ENCODE measurements around the gene MAPK14. TPM values are rescaled to one million over a fixed set of nuclear protein-coding genes. Genes with fewer than 3 reads are reported as not detected.
"Not testable (repeated sequence)": the region's sequence is repeated elsewhere in the genome, so short reads cannot be mapped to it uniquely, and the experiment has no call there.

MAPK14 gene
- total RNA-seq = 10 to 100 TPM; 62.2 to 76.1 TPM

GRCh38 chr6:36027501-36028087 is at the start of gene MAPK14:
TSS of gene MAPK14 (plus strand) at chr6:36027808. CDS start at chr6:36028158, 350 bp downstream.
- Histone ChIP-seq H3K27ac (peak within 1 kb of the TSS; percentile 98), H3K4me1 (no peaks in the 10 kb centered on the region), H3K9ac (ENCODE audit: low read depth in 2 of 2, low read length in 2 of 2) (peak within 1 kb of the TSS; percentile 86 to 100), H3K9me3 (no peaks in the 10 kb centered on the region), H3K4me3 (peak within 1 kb of the TSS; percentile 96), H3K27me3 (no peaks in the 10 kb centered on the region), H3K36me3 (no peaks in the 10 kb centered on the region)
- intact Hi-C loops (cut with DNase I) = loop anchor here (2.0 to 10.0 kb wide), 2 partner anchors 67 to 327 kb away; no protein-coding TSS in a partner anchor
- peak; percentile 82 for TF ChIP-seq CTCF (IDR thresholded peaks at IDR 0.05)
- DNase-seq = peak; percentile 100

- H3K4me1 ChIP-seq; intact Hi-C loops (cut with DNase I); H3K27me3 ChIP-seq; H3K9me3 ChIP-seq; H3K4me3 ChIP-seq; H3K27ac ChIP-seq; H3K36me3 ChIP-seq; H3K9ac ChIP-seq (ENCODE audit: low read depth in 2 of 2, low read length in 2 of 2); DNase-seq: not testable (repeated sequence)
These were observed 47.5 kb upstream of the MAPK14 start for GRCh38 chr6:35980126-35980525.

DNA sequence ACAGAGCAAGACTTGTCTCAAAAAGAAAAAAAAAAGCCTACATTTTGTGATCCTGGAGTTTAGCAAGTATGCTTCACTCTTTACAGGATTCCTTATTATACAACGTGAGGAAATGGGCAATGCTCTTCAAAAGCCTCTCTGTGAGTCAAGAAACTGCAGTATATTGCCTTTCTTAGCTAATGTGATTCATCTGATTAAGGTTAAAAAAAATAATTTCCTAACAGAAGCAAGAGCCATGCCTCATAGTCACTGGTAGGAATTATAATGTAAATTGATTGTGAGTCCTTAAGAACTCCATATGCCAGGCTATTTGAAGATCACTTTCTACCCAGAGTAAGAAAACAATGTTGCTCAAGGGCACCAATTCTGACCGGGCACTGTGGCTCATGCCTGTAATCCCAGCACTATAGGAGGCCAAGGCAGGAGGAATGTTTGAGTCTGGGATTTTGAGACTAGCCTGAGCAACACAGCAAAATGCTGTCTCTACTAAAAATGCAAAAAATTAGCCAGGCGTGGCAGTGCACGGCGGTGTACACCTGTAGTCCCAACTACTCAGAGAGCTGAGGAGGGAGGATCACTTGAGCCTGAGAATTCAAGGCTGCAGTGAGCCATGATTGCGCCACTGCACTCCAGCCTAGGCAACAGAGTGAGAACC is 46.5 kb upstream of the MAPK14 start:
- no peak overlapping the region for H3K4me3 ChIP-seq
- H3K9ac ChIP-seq (ENCODE audit: low read depth in 2 of 2, low read length in 2 of 2) = no peak overlapping the region
- H3K4me1 ChIP-seq = no peaks in the 10 kb centered on the region
- TF ChIP-seq CTCF (IDR thresholded peaks at IDR 0.05) = no peak
- no peak overlapping the region for H3K27ac ChIP-seq
- H3K36me3 ChIP-seq = no peaks in the 10 kb centered on the region
- DNase-seq = no peak
- intact Hi-C loops (cut with DNase I) = no loop called here
- H3K9me3 ChIP-seq = no peaks in the 10 kb centered on the region
- no peaks in the 10 kb centered on the region for H3K27me3 ChIP-seq

DNA sequence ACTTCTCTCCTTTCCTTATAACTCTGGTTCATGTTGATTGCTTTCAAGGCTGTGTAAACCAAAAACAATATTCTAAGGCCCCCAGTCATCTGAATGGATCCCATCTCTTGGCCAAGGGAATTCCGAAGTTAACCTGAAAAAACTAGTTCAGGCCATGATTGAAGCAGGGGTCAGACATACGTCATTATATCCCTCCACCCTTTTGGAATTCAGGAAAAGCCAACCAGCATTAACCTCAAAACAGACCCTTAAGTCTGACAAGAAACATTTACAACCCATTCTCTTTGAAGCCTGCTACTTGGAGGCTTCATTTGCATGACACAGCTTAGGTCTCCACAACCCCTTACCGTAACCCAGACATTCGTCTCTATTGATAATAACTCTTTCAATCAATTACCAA is 42.9 kb upstream of the MAPK14 start:
- no peaks in the 10 kb centered on the region for H3K27me3 ChIP-seq
- H3K4me1 ChIP-seq = no peaks in the 10 kb centered on the region
- no peak overlapping the region for H3K4me3 ChIP-seq
- no peak for DNase-seq
- H3K27ac ChIP-seq = no peak overlapping the region
- no peak overlapping the region for H3K9ac ChIP-seq (ENCODE audit: low read depth in 2 of 2, low read length in 2 of 2)
- no peaks in the 10 kb centered on the region for H3K36me3 ChIP-seq
- TF ChIP-seq CTCF (IDR thresholded peaks at IDR 0.05) = no peak
- intact Hi-C loops (cut with DNase I) = no loop called here
- no peaks in the 10 kb centered on the region for H3K9me3 ChIP-seq

DNA sequence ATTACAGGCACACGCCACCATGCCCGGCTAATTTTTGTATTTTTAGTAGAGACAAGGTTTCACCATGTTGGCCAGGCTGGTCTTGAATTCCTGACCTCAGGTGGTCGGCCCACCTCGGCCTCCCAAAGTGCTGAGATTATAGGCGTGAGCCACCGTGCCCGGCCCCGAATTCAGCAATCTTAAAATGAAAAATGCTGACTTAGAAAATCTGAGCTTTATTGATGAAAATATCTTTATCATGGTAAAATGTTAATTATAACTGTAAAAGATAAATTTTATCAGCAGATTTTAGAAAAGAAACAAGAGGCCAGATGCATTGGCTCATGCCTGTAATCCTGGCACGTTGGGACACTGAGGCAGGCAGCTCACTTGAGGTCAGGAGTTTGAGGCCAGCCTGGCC is 39.6 kb upstream of the MAPK14 start:
- H3K27me3 ChIP-seq; H3K9ac ChIP-seq (ENCODE audit: low read depth in 2 of 2, low read length in 2 of 2); H3K4me3 ChIP-seq; H3K4me1 ChIP-seq; DNase-seq; H3K27ac ChIP-seq; H3K9me3 ChIP-seq; H3K36me3 ChIP-seq; intact Hi-C loops (cut with DNase I): not testable (repeated sequence)

DNA sequence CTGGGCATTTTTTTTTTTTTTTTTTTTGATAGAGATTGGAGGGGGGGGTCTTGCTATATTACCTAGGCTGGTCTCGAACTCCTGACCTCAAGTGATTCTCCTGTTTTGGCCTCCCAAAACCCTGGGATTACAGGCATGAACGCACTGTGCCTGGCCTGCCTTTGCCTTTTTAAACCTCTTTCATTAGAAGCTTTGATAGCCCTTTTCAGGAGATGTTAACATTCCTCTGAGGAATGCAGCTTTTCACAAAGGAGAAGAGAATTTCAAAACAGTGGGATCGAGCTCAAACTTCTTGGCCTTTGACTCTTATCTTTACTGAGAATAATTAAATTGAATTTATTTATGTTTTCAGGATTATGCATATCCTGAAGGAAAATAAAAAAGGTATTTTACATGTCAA is 34.5 kb upstream of the MAPK14 start:
- intact Hi-C loops (cut with DNase I) = no loop called here
- no peaks in the 10 kb centered on the region for H3K27me3 ChIP-seq
- TF ChIP-seq CTCF (IDR thresholded peaks at IDR 0.05) = no peak

More for the DNA sequence above, 34.5 kb upstream of the MAPK14 start:
- Histone ChIP-seq H3K4me1 (no peaks in the 10 kb centered on the region), H3K9me3 (no peaks in the 10 kb centered on the region), H3K27ac (no peak overlapping the region), H3K4me3 (no peak overlapping the region), H3K36me3 (no peaks in the 10 kb centered on the region), H3K9ac (ENCODE audit: low read depth in 2 of 2, low read length in 2 of 2) (no peak overlapping the region)
- DNase-seq = no peak

Data from colonic mucosa (tissue), 4 donors.